ENCODE data around the gene ELOB. TPM values are rescaled to one million over a fixed set of nuclear protein-coding genes. Genes with fewer than 3 reads are reported as not detected.

ELOB gene
- total and polyA plus RNA-seq, 2 of the 8 experiments (the other 6 are each of a cell fraction or from before 2014, with no cell fraction given), result 237 to 1,357 TPM

GRCh38 chr16:2814551-2815298 lies 37.6 kb upstream of the ELOB start (continued):
- no peak for TF ChIP-seq NRF1 (IDR thresholded peaks at IDR 0.05; ENCODE audit: low read depth, low read length)
- no peak for TF ChIP-seq SP1 (IDR thresholded peaks at IDR 0.05; ENCODE audit: low read depth, low read length)
- no peak for TF ChIP-seq ATF2 (IDR thresholded peaks at IDR 0.05; ENCODE audit: low read length)
- TF ChIP-seq BCL11A (IDR thresholded peaks at IDR 0.05; ENCODE audit: low read depth in 2 of 2, low read length in 2 of 2), result no peak
